ENCODE results near the gene PARD3.

DNA sequence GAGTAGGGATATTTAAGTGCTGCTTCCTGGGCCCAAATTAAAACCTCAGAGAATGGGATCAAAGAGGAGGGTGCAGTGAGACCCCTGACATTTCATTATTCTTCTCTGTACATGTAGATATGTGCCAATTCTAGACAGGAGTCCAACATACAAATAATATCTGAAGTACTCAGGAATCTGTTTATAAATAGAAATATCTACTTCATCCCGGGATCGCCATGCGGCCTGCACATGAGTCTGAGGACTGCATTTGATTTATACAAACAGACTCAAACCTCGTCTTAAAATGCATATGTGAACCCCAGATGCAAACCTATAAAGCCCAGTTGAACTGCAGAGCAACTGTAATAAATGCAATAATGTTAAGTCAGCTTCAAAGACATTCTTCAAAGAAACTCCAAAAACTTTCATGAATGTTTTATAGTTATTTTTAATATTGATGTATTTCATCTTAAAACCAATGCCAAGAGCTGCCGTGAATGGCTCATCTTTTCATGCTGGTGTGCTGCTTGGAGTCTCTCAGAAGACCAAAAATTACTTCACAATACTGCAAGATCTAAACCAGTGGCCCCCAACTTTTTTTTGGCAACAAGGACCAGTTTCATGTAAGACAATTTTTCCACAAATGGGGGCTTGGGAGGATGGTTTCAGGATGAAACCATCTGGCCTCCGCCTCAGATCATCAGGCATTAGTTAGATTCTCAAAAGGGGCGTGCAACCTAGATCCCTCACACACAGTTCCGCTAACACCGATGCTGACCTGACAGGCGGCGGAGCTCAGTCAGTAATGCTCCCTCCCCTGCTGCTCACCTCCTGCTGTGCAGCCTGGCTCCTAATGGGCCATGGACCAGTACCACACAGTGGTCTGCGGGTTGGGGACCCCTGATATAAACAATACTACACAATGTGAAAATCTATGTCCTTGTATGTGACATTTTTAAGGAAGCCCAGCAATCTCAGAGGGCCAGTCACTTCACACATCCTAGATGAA, 166.9 kb downstream of the PARD3 start:
- TF ChIP-seq, protein P1, sequence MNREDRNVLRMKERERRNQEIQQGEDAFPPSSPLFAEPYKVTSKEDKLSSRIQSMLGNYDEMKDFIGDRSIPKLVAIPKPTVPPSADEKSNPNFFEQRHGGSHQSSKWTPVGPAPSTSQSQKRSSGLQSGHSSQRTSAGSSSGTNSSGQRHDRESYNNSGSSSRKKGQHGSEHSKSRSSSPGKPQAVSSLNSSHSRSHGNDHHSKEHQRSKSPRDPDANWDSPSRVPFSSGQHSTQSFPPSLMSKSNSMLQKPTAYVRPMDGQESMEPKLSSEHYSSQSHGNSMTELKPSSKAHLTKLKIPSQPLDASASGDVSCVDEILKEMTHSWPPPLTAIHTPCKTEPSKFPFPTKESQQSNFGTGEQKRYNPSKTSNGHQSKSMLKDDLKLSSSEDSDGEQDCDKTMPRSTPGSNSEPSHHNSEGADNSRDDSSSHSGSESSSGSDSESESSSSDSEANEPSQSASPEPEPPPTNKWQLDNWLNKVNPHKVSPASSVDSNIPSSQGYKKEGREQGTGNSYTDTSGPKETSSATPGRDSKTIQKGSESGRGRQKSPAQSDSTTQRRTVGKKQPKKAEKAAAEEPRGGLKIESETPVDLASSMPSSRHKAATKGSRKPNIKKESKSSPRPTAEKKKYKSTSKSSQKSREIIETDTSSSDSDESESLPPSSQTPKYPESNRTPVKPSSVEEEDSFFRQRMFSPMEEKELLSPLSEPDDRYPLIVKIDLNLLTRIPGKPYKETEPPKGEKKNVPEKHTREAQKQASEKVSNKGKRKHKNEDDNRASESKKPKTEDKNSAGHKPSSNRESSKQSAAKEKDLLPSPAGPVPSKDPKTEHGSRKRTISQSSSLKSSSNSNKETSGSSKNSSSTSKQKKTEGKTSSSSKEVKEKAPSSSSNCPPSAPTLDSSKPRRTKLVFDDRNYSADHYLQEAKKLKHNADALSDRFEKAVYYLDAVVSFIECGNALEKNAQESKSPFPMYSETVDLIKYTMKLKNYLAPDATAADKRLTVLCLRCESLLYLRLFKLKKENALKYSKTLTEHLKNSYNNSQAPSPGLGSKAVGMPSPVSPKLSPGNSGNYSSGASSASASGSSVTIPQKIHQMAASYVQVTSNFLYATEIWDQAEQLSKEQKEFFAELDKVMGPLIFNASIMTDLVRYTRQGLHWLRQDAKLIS (CRISPR knock-in tag; IDR thresholded peaks at IDR 0.05; ENCODE audit: borderline replicate concordance) = no peak
- TF ChIP-seq, protein P2, sequence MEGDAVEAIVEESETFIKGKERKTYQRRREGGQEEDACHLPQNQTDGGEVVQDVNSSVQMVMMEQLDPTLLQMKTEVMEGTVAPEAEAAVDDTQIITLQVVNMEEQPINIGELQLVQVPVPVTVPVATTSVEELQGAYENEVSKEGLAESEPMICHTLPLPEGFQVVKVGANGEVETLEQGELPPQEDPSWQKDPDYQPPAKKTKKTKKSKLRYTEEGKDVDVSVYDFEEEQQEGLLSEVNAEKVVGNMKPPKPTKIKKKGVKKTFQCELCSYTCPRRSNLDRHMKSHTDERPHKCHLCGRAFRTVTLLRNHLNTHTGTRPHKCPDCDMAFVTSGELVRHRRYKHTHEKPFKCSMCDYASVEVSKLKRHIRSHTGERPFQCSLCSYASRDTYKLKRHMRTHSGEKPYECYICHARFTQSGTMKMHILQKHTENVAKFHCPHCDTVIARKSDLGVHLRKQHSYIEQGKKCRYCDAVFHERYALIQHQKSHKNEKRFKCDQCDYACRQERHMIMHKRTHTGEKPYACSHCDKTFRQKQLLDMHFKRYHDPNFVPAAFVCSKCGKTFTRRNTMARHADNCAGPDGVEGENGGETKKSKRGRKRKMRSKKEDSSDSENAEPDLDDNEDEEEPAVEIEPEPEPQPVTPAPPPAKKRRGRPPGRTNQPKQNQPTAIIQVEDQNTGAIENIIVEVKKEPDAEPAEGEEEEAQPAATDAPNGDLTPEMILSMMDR (IDR thresholded peaks at IDR 0.05) = no peak
- TF ChIP-seq, protein P3, sequence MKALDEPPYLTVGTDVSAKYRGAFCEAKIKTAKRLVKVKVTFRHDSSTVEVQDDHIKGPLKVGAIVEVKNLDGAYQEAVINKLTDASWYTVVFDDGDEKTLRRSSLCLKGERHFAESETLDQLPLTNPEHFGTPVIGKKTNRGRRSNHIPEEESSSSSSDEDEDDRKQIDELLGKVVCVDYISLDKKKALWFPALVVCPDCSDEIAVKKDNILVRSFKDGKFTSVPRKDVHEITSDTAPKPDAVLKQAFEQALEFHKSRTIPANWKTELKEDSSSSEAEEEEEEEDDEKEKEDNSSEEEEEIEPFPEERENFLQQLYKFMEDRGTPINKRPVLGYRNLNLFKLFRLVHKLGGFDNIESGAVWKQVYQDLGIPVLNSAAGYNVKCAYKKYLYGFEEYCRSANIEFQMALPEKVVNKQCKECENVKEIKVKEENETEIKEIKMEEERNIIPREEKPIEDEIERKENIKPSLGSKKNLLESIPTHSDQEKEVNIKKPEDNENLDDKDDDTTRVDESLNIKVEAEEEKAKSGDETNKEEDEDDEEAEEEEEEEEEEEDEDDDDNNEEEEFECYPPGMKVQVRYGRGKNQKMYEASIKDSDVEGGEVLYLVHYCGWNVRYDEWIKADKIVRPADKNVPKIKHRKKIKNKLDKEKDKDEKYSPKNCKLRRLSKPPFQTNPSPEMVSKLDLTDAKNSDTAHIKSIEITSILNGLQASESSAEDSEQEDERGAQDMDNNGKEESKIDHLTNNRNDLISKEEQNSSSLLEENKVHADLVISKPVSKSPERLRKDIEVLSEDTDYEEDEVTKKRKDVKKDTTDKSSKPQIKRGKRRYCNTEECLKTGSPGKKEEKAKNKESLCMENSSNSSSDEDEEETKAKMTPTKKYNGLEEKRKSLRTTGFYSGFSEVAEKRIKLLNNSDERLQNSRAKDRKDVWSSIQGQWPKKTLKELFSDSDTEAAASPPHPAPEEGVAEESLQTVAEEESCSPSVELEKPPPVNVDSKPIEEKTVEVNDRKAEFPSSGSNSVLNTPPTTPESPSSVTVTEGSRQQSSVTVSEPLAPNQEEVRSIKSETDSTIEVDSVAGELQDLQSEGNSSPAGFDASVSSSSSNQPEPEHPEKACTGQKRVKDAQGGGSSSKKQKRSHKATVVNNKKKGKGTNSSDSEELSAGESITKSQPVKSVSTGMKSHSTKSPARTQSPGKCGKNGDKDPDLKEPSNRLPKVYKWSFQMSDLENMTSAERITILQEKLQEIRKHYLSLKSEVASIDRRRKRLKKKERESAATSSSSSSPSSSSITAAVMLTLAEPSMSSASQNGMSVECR (CRISPR knock-in tag; IDR thresholded peaks at IDR 0.05; ENCODE audit: borderline replicate concordance) = no peak
